Suprapubic skin (tissue), 4 donors: Measurements from ENCODE around the gene LBHD1. TPM values are rescaled to one million over a fixed set of nuclear protein-coding genes. Genes with fewer than 3 reads are reported as not detected.
A peak's percentile ranks its signal among the peaks of the same experiment; 100 is the strongest.
"Not testable (repeated sequence)": the region's sequence is repeated elsewhere in the genome, so short reads cannot be mapped to it uniquely, and the experiment has no call there.

Experiments
- DNase-seq, 2 donors: peaks; one replicate each; pipeline ENCODE4 v3.0.0-alpha.2; 2019; ENCODE audit warnings: low spot score in 2 of 2
- H3K27ac ChIP-seq: fragments of 200-600 bp; sonication (generic); one replicate; pipeline ENCODE4 v1.5.1; 2019
- H3K27me3 ChIP-seq: fragments of 200-600 bp; sonication (generic); one replicate; pipeline ENCODE4 v1.5.1; 2019
- H3K36me3 ChIP-seq: fragments of 200-600 bp; sonication (generic); one replicate; pipeline ENCODE4 v1.5.1; 2019
- H3K4me1 ChIP-seq: fragments of 200-600 bp; sonication (generic); one replicate; pipeline ENCODE4 v1.5.1; 2019
- H3K4me3 ChIP-seq: fragments of 200-600 bp; sonication (generic); one replicate; pipeline ENCODE4 v1.5.1; 2019; ENCODE audit warnings: mild to moderate bottlenecking
- H3K9me3 ChIP-seq: fragments of 200-600 bp; sonication (generic); one replicate; pipeline ENCODE4 v1.5.1; 2019
- CTCF ChIP-seq, 2 donors: fragments of 200-600 bp in 1 of 2; fragments of 450-650 bp in 1 of 2; sonication (generic) in 1 of 2; IDR thresholded peaks; one replicate each; pipeline ENCODE4 v1.5.1; 2016 to 2019; ENCODE audit warnings: antibody characterized with exemption in 2 of 2, mild to moderate bottlenecking in 1 of 2, moderate library complexity in 1 of 2
- EP300 ChIP-seq: sonication (generic); formaldehyde crosslinking; IDR thresholded peaks from one replicate; pipeline ENCODE4 v1.6.1; 2017; ENCODE audit warnings: antibody characterized with exemption
- POLR2A ChIP-seq, 2 donors: fragments of 450-650 bp; IDR thresholded peaks; one replicate each; pipeline ENCODE4 v1.6.1; 2017; ENCODE audit warnings: antibody characterized with exemption in 2 of 2, mild to moderate bottlenecking in 2 of 2, moderate library complexity in 2 of 2
- POLR2AphosphoS5 ChIP-seq, 3 donors: sonication (generic); formaldehyde crosslinking; IDR thresholded peaks; one replicate each; pipeline ENCODE4 v1.6.1; 2017; ENCODE audit warnings: antibody characterized with exemption in 3 of 3
- WGBS: methylation state at CpG from one replicate; pipeline ENCODE4 v1.1.5; 2018; 5-methylcytosine and 5-hydroxymethylcytosine counted together
- total RNA-seq, 4 donors: library from RNA; depleted of rRNA; stranded (reverse); fragments of >200 nt; gene quantifications; one replicate each; pipeline ENCODE4 v1.1.0, GENCODE V29; 2016

LBHD1 gene
- total RNA-seq, 4 donors from 2014 or later, result 1.7 to 8.7 (median 3.3) TPM

- TF ChIP-seq EP300, result no peak
- no peak for TF ChIP-seq CTCF (IDR thresholded peaks at IDR 0.05)
- TF ChIP-seq POLR2AphosphoS5 (IDR thresholded peaks at IDR 0.05), result no peak
- no peak for TF ChIP-seq POLR2A (IDR thresholded peaks at IDR 0.05)
- Histone ChIP-seq H3K9me3 (no peaks in the 10 kb centered on the region), H3K27me3 (no peaks in the 10 kb centered on the region), H3K4me3 (no peak overlapping the region), H3K36me3 (peaks cover 8% of the 10 kb centered on the region), H3K4me1 (peaks cover 17% of the 10 kb centered on the region), H3K27ac (no peak overlapping the region)
- DNase-seq, result no peak
- 84% methylated on average over 11 of the region's 11 CpGs for WGBS
Measured at GRCh38 chr11:62654297-62654696, 17.8 kb downstream of the LBHD1 start.

GRCh38 chr11:62652161-62653006 lies 19.7 kb downstream of the LBHD1 start:
- peak overlapping the region; percentile 72 for H3K4me3 ChIP-seq
- H3K4me1 ChIP-seq, result peaks cover 19% of the 10 kb centered on the region
- TF ChIP-seq POLR2A (IDR thresholded peaks at IDR 0.05) (no peak), EP300 (no peak), CTCF (IDR thresholded peaks at IDR 0.05) (no peak), POLR2AphosphoS5 (IDR thresholded peaks at IDR 0.05) (no peak)
- DNase-seq, result no peak
- H3K9me3 ChIP-seq, result no peaks in the 10 kb centered on the region
- H3K27ac ChIP-seq, result peak overlapping the region; percentile 90
- peaks cover 24% of the 10 kb centered on the region for H3K36me3 ChIP-seq
- H3K27me3 ChIP-seq, result no peaks in the 10 kb centered on the region
- 31% methylated on average over 15 of the region's 16 CpGs for WGBS

- H3K27ac ChIP-seq, H3K27me3 ChIP-seq, DNase-seq, H3K9me3 ChIP-seq, H3K4me3 ChIP-seq: not testable (repeated sequence)
- Histone ChIP-seq H3K4me1 (peaks cover 32% of the 10 kb centered on the region), H3K36me3 (peaks cover 24% of the 10 kb centered on the region)
- 96% methylated on average over 12 of the region's 12 CpGs for WGBS
Measured at GRCh38 chr11:62650283-62650682, 21.8 kb downstream of the LBHD1 start.

GRCh38 chr11:62649486-62649885 lies 22.6 kb downstream of the LBHD1 start:
- TF ChIP-seq POLR2AphosphoS5 (IDR thresholded peaks at IDR 0.05) (no peak), POLR2A (IDR thresholded peaks at IDR 0.05) (no peak), EP300 (no peak), CTCF (IDR thresholded peaks at IDR 0.05) (no peak)
- H3K27me3 ChIP-seq, result no peaks in the 10 kb centered on the region
- no peak overlapping the region for H3K27ac ChIP-seq
- H3K36me3 ChIP-seq, result peaks cover 25% of the 10 kb centered on the region
- DNase-seq, result no peak
- 94% methylated on average over 11 of the region's 11 CpGs for WGBS
- H3K4me3 ChIP-seq, result no peak overlapping the region
- H3K4me1 ChIP-seq, result peaks cover 40% of the 10 kb centered on the region
- no peaks in the 10 kb centered on the region for H3K9me3 ChIP-seq

- Histone ChIP-seq H3K27ac (no peak overlapping the region), H3K27me3 (no peaks in the 10 kb centered on the region), H3K36me3 (peaks cover 29% of the 10 kb centered on the region), H3K4me1 (peaks cover 43% of the 10 kb centered on the region), H3K9me3 (no peaks in the 10 kb centered on the region), H3K4me3 (no peak overlapping the region)
- DNase-seq, result no peak
- TF ChIP-seq CTCF (IDR thresholded peaks at IDR 0.05), result no peak
- no peak for TF ChIP-seq POLR2AphosphoS5 (IDR thresholded peaks at IDR 0.05)
- TF ChIP-seq EP300, result no peak
- TF ChIP-seq POLR2A (IDR thresholded peaks at IDR 0.05), result no peak
- WGBS, result 92% methylated on average over 11 of the region's 11 CpGs
Measured at GRCh38 chr11:62648967-62649364, 23.1 kb downstream of the LBHD1 start.
